Dedifferentiated amniotic fluid mesenchymal stem cell (primary cell): ENCODE data around the gene GSK3B.
"Not testable (repeated sequence)": the region's sequence is repeated elsewhere in the genome, so short reads cannot be mapped to it uniquely, and the experiment has no call there.

Source experiments
- DNase-seq: peaks from one replicate; pipeline ENCODE4 v3.0.0-alpha.2; 2016; ENCODE audit errors: extremely low spot score

GSK3B gene

GRCh38 chr3:119934249-119934648, 160.0 kb downstream of the GSK3B start:
- DNase-seq: no peak

DNA sequence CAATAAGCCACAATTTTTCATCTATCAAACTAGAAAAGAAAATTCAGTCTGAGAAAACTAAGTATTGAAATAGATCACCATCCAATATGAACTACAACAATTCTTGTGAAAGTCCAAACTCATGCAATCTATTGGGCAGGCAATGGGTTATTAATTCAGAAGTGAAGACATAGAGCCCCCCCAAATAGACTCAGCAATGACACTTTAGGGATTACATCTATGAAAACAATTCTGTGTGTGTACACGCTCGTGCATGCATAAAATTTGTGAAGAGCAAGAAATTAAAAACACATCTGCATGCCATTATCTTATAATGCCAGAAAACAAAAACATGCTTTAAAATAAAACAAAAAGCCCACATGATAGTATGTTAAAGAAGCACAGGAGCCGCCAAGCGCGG, 161.0 kb downstream of the GSK3B start:
- no peak for DNase-seq

DNA sequence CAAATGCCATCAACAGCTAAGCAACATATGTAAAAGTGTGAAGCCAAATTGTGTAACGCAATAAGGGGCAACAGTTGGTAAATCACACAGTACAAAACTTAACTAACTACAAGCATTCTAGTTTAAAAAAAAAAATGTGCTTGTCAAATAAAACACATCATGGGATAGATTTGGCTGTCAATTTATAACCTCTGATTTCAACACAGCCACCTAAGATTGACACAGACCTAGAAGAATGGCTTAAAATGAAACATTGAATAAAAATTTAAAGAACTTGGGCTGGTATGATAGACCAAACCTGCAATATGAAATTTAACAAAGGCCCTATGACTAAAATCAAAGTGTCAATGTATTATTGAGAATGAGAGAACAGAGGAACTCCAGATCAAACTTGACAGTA, 164.0 kb downstream of the GSK3B start:
- DNase-seq: no peak

GRCh38 chr3:119927190-119927589, 167.1 kb downstream of the GSK3B start:
- DNase-seq: no peak

GRCh38 chr3:119924111-119925094, 169.8 kb downstream of the GSK3B start:
- DNase-seq: no peak

DNA sequence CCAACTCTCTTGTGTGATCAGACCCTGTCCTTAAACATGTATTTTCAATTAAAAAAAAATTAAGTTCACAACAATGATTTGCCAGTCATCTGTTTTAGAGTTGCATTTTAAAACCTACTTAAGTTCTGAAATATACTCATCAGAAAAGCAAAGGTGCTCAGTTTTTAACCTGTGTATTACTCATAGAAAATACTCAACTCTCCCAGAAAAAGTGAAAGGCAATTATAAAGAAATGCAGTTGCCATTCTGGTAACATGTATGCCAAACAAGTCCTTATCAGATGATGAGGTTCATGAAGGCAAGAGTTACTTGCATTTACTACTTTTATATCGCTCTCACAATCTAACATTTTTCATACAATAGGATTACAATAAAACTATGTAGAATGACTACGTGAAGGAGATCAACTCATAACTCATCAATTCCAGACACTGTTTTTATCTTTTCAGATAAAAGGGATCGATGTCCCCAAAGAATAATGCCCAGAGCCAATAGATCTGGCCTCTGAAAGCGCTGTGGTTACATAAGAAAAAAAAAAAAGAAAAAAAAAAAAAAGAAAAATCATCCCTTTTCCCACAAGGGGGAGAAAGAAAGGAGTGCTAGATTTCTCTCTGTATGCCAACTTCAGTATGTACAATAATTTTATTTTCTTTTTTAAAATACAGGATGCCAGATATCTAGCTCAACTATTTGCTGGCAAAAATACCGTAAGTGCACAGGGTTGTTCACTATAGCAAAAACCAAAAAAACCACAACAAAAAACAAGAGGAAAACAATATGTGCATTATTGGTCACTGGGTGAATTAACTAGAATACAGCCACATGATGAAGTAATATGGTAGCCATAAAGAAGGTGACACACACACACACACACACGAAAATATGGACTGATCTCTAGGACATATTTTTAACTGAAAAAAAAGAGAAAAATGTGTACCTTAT, 175.0 kb downstream of the GSK3B start:
- DNase-seq: no peak

GRCh38 chr3:119913021-119913420, 181.2 kb downstream of the GSK3B start:
- no peak for DNase-seq

DNA sequence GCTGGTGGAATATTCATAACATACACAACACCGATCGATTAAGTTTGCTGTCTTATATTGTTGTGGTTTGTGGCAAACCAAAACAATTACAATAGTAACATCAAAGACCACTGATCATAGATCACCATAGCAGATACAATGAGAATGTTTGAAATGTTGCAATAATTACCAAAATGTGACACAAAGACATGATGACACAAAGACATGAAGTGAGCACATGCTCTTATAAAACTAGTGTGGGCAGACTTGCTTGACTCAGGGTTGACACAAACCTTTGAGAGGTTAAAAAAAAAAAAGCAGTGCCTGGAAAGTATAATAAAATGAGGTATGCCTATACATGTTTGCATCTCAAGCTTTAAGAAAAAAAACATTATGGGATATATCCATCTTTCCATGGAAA, 182.0 kb downstream of the GSK3B start:
- no peak for DNase-seq

DNA sequence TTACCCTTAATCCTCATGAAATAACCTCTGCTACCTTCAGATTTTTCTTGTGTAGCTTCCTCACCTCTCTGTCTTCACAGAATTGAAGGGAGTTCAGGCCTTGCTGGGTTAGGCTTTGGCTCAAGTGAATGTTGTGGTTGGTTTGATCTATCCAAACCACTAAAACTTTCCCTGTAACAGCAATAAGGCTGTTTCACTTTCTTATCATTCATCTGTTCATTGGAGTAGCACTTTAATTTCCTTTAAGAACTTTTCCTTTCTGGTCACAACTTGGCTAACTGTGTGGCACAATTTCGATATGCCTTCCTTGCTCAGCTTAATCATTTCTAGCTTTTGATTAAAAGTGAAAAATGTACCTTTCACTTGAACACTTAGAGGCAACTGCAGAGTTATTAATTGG, 182.5 kb downstream of the GSK3B start:
- DNase-seq: no peak

DNA sequence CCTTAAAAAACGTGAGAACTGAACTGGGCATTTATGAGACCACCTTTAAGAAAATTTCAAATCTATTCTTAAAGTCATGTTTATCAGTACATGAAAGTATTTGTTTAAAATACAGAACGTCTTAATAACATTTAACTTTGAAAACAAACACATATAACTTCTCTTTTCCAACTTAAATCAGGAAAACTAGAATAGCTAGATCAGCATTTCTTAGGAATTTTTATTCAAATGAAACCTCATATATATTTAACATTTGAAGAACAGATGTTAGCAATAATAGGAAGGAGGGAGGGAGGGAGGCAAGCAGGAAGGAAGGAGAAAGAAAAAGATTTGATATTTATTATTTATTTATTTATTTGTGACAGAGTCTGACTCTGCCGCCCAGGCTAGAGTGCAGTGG, 192.2 kb downstream of the GSK3B start:
- DNase-seq: no peak

DNA sequence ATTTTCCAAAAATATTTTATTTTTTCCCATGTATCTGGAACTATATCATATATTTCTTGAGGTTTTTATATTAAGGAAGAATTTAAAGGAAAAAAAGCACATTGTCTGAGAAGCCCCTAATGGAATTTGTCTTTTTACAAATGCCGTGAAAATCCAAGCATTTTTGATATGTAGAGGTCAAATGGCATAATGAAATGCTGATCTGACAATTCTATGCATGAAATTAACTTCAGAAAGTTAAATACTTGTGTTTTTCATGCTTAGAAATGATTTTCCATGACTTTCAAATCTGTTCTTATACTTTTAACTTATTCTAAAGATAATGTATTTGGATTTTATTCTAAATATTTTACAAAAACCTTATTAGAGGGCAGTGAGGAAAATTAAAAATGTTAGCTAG, 193.1 kb downstream of the GSK3B start:
- DNase-seq: no peak

DNA sequence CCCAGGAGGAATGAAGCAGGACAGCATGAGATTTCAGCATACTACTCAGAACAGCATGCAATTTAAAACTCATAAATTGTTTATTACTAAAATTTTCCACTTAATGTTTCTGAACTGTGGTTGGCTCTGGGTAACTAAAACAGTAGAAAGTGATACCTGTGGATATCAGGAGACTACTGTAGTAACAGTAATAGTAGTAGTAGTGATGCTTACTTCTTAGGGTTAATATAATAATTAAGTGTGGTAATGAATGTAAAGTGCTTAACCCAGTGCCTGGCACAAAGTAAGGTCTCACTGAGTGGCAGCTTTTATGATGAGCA, 195.1 kb downstream of the GSK3B start:
- no peak for DNase-seq

- no peak for DNase-seq
Observed at GRCh38 chr3:119898478-119899191, 195.6 kb downstream of the GSK3B start.

DNA sequence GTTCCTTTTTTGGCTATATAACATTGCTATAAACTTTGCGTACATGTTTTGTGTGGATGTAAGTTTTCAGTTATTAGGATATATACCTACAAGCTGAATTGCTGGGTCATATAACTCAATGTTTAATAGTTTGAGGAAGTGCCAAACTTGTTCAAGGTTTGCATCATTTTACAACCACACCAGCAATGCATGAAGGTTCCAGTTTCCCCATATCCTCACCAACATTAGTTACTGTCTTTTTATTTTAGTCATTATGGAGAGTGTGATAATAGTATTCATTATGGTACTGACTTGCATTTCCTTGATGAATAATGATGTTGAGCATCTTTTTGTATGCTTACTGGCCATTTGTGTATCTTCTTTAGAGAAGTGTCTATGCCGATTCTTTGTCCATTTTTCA, 200.1 kb downstream of the GSK3B start:
- no peak for DNase-seq

GRCh38 chr3:119893769-119894168, 200.5 kb downstream of the GSK3B start:
- DNase-seq: no peak

DNA sequence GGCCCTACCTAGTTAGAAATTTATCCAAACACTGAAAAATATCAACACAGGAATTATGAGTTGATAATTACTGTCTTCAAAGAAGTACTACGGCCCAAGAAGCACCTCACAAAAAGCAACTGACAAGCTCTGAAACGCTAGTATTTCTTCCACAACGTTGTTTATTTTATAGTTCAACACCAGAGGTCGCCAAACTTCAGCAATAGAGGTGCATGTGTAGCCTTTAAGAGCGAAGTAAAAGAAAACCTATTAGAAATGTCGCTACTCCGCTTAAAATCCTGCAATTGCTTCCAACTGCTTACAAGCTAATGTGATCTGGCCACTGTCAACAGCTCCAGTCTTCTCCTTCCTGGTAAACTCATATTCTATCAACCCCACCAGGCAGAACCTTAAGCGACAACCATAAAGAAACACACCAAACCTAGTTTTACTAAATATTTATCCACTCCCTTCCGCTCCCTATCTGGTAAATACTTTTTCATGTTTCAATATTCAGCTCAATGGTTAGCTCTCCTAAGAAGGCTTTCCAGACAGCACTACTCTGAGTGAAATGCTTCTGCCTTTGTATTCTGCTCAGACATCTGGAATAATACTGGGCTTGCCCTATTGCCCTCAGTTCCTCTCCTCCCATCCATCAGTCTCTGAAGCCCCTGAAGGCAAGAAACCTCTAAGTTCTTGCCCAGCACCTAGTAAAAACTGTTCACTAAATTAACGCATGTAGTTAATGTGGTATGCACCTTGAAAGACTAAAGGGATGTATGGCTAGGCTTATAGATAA, 202.1 kb downstream of the GSK3B start:
- DNase-seq: peak; percentile 67

DNA sequence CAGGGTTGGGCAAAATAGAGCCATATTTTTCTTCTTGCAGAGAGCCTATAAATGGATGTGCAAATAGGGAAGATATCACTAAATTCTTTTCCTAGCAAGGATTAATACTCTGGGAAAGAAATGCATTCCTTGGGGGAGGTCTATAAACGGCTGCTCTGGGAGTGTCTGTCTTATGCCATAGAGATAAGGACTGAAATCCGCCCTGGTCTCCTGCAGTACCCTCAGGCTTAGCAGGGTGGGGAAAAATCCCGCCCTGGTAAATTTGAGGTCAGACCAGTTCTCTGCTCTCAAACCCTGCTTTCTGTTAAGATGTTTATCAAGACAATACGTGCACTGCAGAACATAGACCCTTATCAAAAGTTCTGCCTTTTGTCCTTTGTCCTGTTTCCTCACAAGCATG, 205.6 kb downstream of the GSK3B start:
- DNase-seq: not testable (repeated sequence)

GRCh38 chr3:119885746-119886530, 208.3 kb downstream of the GSK3B start:
- no peak for DNase-seq

DNA sequence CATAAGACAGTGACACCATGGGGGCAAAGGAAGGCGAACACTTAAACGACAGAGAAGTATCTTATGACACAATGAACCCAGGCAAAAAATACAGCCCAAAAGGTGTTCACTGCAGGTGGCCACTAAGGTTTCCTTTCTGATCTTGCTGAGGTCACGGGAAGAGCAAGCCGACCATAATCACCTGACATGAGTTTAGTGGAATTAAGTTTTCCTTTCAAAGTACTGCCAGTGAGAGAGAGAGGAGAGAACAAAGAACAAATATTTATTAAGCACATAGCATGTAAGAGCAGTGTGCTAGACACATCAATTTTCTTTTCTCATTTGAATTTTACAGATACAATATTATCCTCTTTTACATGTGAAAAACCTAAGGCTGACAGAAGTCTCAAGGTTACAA, 210.1 kb downstream of the GSK3B start:
- no peak for DNase-seq

- no peak for DNase-seq
Observed at GRCh38 chr3:119883461-119884160, 210.6 kb downstream of the GSK3B start.
